SK-N-SH (cell line): Measurements from ENCODE around the gene VEZF1. TPM values are rescaled to one million over a fixed set of nuclear protein-coding genes. Genes with fewer than 3 reads are reported as not detected.

ENCODE experiments used
- CTCF ChIA-PET: fragments of 300-600, 350-600 bp; formaldehyde crosslinking; extraction: SDS; loops from one replicate; lab custom pipeline; 2021; lab: Yijun Ruan, JAX
- POLR2A ChIA-PET: fragments of 350-600 bp; sonication (Branson Sonifier 250); formaldehyde crosslinking; extraction: SDS; loops from one replicate; lab custom pipeline; 2020; ENCODE audit warnings: antibody characterized with exemption, inconsistent platforms; lab: Yijun Ruan, JAX
- DNase-seq: peaks from one replicate; pipeline ENCODE4 v3.0.0; 2012
- H2AFZ ChIP-seq: fragments of 200-600 bp; sonication (generic); 2 replicates; pipeline ENCODE4 v1.8.1; 2016; ENCODE audit warnings: antibody characterized with exemption, mild to moderate bottlenecking, low read depth
- H3F3A ChIP-seq: fragments of 200-600 bp; sonication (generic); replicated peaks from 2 replicates; pipeline ENCODE3; 2016; ENCODE audit warnings: antibody characterized with exemption, mild to moderate bottlenecking; ENCODE audit not compliant: insufficient read depth
- H3K27ac ChIP-seq, 2 experiments: fragments of 200-500 bp in 1 of 2; fragments of 200-600 bp in 1 of 2; sonication (Bioruptor generic) in 1 of 2; sonication (generic), shearing (Covaris generic) in 1 of 2; 2 replicates each; pipeline versions ENCODE4 v1.5.1 to v1.6.1; 2014 to 2016; ENCODE audit warnings: low read depth in 2 of 2, inconsistent platforms in 1 of 2, low read length in 1 of 2, mild to moderate bottlenecking in 1 of 2, mixed read lengths in 1 of 2
- H3K27me3 ChIP-seq: fragments of 200-600 bp; sonication (generic), shearing (Covaris generic); 2 replicates; pipeline ENCODE4 v1.6.1; 2016; ENCODE audit warnings: mixed run types; ENCODE audit not compliant: insufficient read depth
- H3K36me3 ChIP-seq, 2 experiments: fragments of 200-500 bp in 1 of 2; fragments of 200-600 bp in 1 of 2; sonication (Bioruptor generic) in 1 of 2; sonication (generic) in 1 of 2; replicated peaks in 1 of 2; 2 replicates each; pipeline versions ENCODE3 to v1.5.1; 2014 to 2016; ENCODE audit warnings: low read length in 1 of 2, mild to moderate bottlenecking in 1 of 2; ENCODE audit not compliant: insufficient read depth in 2 of 2, control insufficient read depth in 1 of 2
- H3K4me1 ChIP-seq, 2 experiments: fragments of 200-500 bp in 1 of 2; fragments of 200-600 bp in 1 of 2; sonication (Bioruptor generic) in 1 of 2; sonication (generic), shearing (Covaris generic) in 1 of 2; 2 replicates each; pipeline versions ENCODE4 v1.5.1 to v1.6.1; 2014 to 2016; ENCODE audit warnings: low read depth in 1 of 2, low read length in 1 of 2, mixed run types in 1 of 2; ENCODE audit not compliant: insufficient read depth in 2 of 2, control insufficient read depth in 1 of 2
- H3K4me2 ChIP-seq: fragments of 200-600 bp; sonication (generic), shearing (Covaris generic); 2 replicates; pipeline ENCODE4 v1.6.1; 2017; ENCODE audit warnings: mixed run types
- H3K4me3 ChIP-seq, 2 experiments: fragments of 200-500 bp in 1 of 2; fragments of 200-600 bp in 1 of 2; sonication (Bioruptor generic) in 1 of 2; sonication (generic), shearing (Covaris generic) in 1 of 2; 2 replicates each; pipeline versions ENCODE4 v1.5.1 to v1.8.1; 2014 to 2016; ENCODE audit warnings: low read depth in 2 of 2, inconsistent platforms in 1 of 2, low read length in 1 of 2, mild to moderate bottlenecking in 1 of 2, mixed read lengths in 1 of 2, moderate library complexity in 1 of 2
- H3K79me2 ChIP-seq: fragments of 200-600 bp; sonication (generic); 2 replicates; pipeline ENCODE4 v1.8.1; 2017; ENCODE audit warnings: mild to moderate bottlenecking; ENCODE audit not compliant: insufficient read depth
- H3K9ac ChIP-seq: fragments of 200-600 bp; sonication (generic); 2 replicates; pipeline ENCODE4 v1.6.1; 2017; ENCODE audit warnings: mixed run types
- H3K9me2 ChIP-seq: fragments of 200-600 bp; sonication (generic); 2 replicates; pipeline ENCODE4 v1.6.1; 2017; ENCODE audit warnings: mixed run types
- H3K9me3 ChIP-seq: fragments of 200-600 bp; sonication (generic); 2 replicates; pipeline ENCODE4 v1.6.1; 2017; ENCODE audit warnings: mixed run types, mild to moderate bottlenecking, moderate library complexity
- H4K20me1 ChIP-seq: fragments of 200-600 bp; sonication (generic); 2 replicates; pipeline ENCODE4 v1.6.1; 2017; ENCODE audit warnings: mild to moderate bottlenecking, mixed run types; ENCODE audit not compliant: insufficient read depth
- FOSL2 ChIP-seq: IDR thresholded peaks from 2 replicates; pipeline ENCODE4 v1.4.0; 2012; ENCODE audit warnings: low read depth, mild to moderate bottlenecking, moderate library complexity, borderline replicate concordance
- GABPA ChIP-seq: IDR thresholded peaks from 2 replicates; pipeline ENCODE4 v1.4.0; 2012; ENCODE audit warnings: low read depth, mild to moderate bottlenecking
- JUND ChIP-seq: IDR thresholded peaks from 2 replicates; pipeline ENCODE4 v1.4.0; 2012
- MEF2A ChIP-seq: IDR thresholded peaks from 2 replicates; pipeline ENCODE4 v1.4.0; 2012; ENCODE audit warnings: low read depth, borderline replicate concordance
- NFIC ChIP-seq: IDR thresholded peaks from 2 replicates; pipeline ENCODE4 v1.4.0; 2012; ENCODE audit warnings: borderline replicate concordance
- RAD21 ChIP-seq: IDR thresholded peaks from 2 replicates; pipeline ENCODE4 v1.6.1; 2012; ENCODE audit warnings: mild to moderate bottlenecking, low read length
- SIN3A ChIP-seq: IDR thresholded peaks from 2 replicates; pipeline ENCODE4 v1.6.1; 2012; ENCODE audit warnings: low read depth, mild to moderate bottlenecking, low read length, moderate library complexity, borderline replicate concordance
- SMC3 ChIP-seq: IDR thresholded peaks from 2 replicates; pipeline ENCODE4 v1.6.1; 2012; ENCODE audit warnings: low read depth, low read length, improper control_type of control experiment
- TEAD4 ChIP-seq: IDR thresholded peaks from 2 replicates; pipeline ENCODE4 v1.4.0; 2012; ENCODE audit warnings: mild to moderate bottlenecking, borderline replicate concordance; ENCODE audit not compliant: insufficient read depth
- ZBTB33 ChIP-seq: IDR thresholded peaks from 2 replicates; pipeline ENCODE4 v1.4.0; 2012; ENCODE audit warnings: low read depth, borderline replicate concordance
- WGBS: methylation state at CpG from one replicate; pipeline ENCODE4 v1.1.6; 2017; ENCODE audit warnings: low lambda C conversion rate; 5-methylcytosine and 5-hydroxymethylcytosine counted together
- polyA plus RNA-seq, 3 experiments: library from polyadenylated mRNA; depleted of rRNA; stranded (reverse); fragments of >200 nt; gene quantifications; 2 replicates each; pipeline ENCODE4 v1.2.3, GENCODE V29; 2012

The VEZF1 gene
- polyA plus RNA-seq, 1 of the 3 experiments (the other 2 are of a cell fraction): 35.1 TPM

GRCh38 chr17:57965521-57966160 lies 22.4 kb downstream of the VEZF1 start:
- POLR2A ChIA-PET: no interaction called here
- no peak for TF ChIP-seq TEAD4
- TF ChIP-seq MEF2A: no peak
- TF ChIP-seq RAD21: no peak
- no peak for TF ChIP-seq SIN3A
- no peak for TF ChIP-seq ZBTB33
- no peak for TF ChIP-seq GABPA
- TF ChIP-seq NFIC: no peak
- no peak for TF ChIP-seq FOSL2
- no peak for TF ChIP-seq SMC3
- TF ChIP-seq, all 33 proteins: peak for 0

GRCh38 chr17:57963149-57963511 lies 24.9 kb downstream of the VEZF1 start:
- no peaks in the 10 kb centered on the region for H3K27me3 ChIP-seq
- H3K9ac ChIP-seq: no peak overlapping the region
- H3F3A ChIP-seq: peaks cover 6% of the 10 kb centered on the region
- no peaks in the 10 kb centered on the region for H3K4me1 ChIP-seq
- H3K4me3 ChIP-seq: no peak overlapping the region
- CTCF ChIA-PET: interaction anchor here (1.1 kb wide), 1 partner anchor 105 kb away, joined by 3 read pairs; no protein-coding TSS in a partner anchor
- no peak overlapping the region for H3K27ac ChIP-seq
- no peaks in the 10 kb centered on the region for H3K36me3 ChIP-seq
- DNase-seq: no peak
- H3K9me3 ChIP-seq: no peaks in the 10 kb centered on the region
- no peaks in the 10 kb centered on the region for H3K79me2 ChIP-seq
- no peaks in the 10 kb centered on the region for H4K20me1 ChIP-seq
- H3K4me2 ChIP-seq: no peak overlapping the region
- TF ChIP-seq JUND (no peak), SIN3A (no peak)
- POLR2A ChIA-PET: no interaction called here
- no peak overlapping the region for H2AFZ ChIP-seq
- WGBS: 92% methylated on average over 6 of the region's 6 CpGs
- H3K9me2 ChIP-seq: no peaks in the 10 kb centered on the region

More at GRCh38 chr17:57965521-57966160, 22.4 kb downstream of the VEZF1 start:
- Histone ChIP-seq H3K4me2 (no peak overlapping the region), H3K9me2 (no peaks in the 10 kb centered on the region), H3K36me3 (no peaks in the 10 kb centered on the region), H3K27me3 (no peaks in the 10 kb centered on the region), H3K9ac (no peak overlapping the region), H2AFZ (no peak overlapping the region), H3K9me3 (no peaks in the 10 kb centered on the region), H3K4me1 (peaks cover 4% of the 10 kb centered on the region in 2 experiments; a peak in 2 of 4 replicates), H3K27ac (no peak overlapping the region), H3K79me2 (no peaks in the 10 kb centered on the region), H4K20me1 (no peaks in the 10 kb centered on the region), H3K4me3 (no peak overlapping the region), H3F3A (peaks cover 11% of the 10 kb centered on the region)
- CTCF ChIA-PET: interaction anchor here (0.6 to 5.9 kb wide), 7 partner anchors 11 to 146 kb away, joined by 3 to 43 read pairs (median 8); partner anchors contain the start of genes CUEDC1 and SRSF1
- WGBS: 92% methylated on average over 25 of the region's 26 CpGs
- DNase-seq: no peak
